H54 (cell line): ENCODE data around the gene MEG3.

Source experiments
- DNase-seq: peaks from one replicate; pipeline ENCODE4 v3.0.0; 2011; ENCODE audit warnings: low spot score, mixed read lengths; ENCODE audit not compliant: insufficient read length
- FAIRE-seq: peaks from 3 replicates; lab custom pipeline; 2011; peaks lifted over from hg19 to GRCh38; lab: Jason Lieb, UNC
- POLR2A ChIP-seq: IDR thresholded peaks from 2 replicates; pipeline ENCODE4 v1.6.1; 2011; ENCODE audit warnings: low read depth, mild to moderate bottlenecking, low read length

MEG3 gene

GRCh38 chr14:100784523-100785337 is 41.2 kb upstream of the MEG3 start:
- FAIRE-seq (no peak), DNase-seq (no peak)

GRCh38 chr14:100785338-100785615 is 40.6 kb upstream of the MEG3 start:
- TF ChIP-seq POLR2A = no peak
- DNase-seq (no peak), FAIRE-seq (no peak)

More at GRCh38 chr14:100784523-100785337, 41.2 kb upstream of the MEG3 start:
- TF ChIP-seq POLR2A = no peak

- no peak for TF ChIP-seq POLR2A
- DNase-seq (no peak), FAIRE-seq (no peak)
Measured at GRCh38 chr14:100785626-100786025, 40.3 kb upstream of the MEG3 start.

- DNase-seq = no peak
- TF ChIP-seq POLR2A = no peak
- FAIRE-seq = no peak
Measured at GRCh38 chr14:100786131-100786530, 39.8 kb upstream of the MEG3 start.

- DNase-seq = no peak
- no peak for TF ChIP-seq POLR2A
- no peak for FAIRE-seq
Measured at GRCh38 chr14:100786576-100787219, 39.2 kb upstream of the MEG3 start.

- no peak for DNase-seq
- no peak for FAIRE-seq
- TF ChIP-seq POLR2A = no peak
Measured at GRCh38 chr14:100787659-100788058, 38.3 kb upstream of the MEG3 start.

GRCh38 chr14:100788517-100788916 is 37.4 kb upstream of the MEG3 start:
- DNase-seq = no peak
- FAIRE-seq = no peak
- no peak for TF ChIP-seq POLR2A

GRCh38 chr14:100788942-100789341 is 37.0 kb upstream of the MEG3 start:
- no peak for DNase-seq
- FAIRE-seq = no peak
- no peak for TF ChIP-seq POLR2A

- no peak for TF ChIP-seq POLR2A
- DNase-seq (no peak), FAIRE-seq (no peak)
Measured at GRCh38 chr14:100789460-100790417, 36.2 kb upstream of the MEG3 start.

- FAIRE-seq = no peak
- no peak for TF ChIP-seq POLR2A
Measured at GRCh38 chr14:100790502-100791347, 35.2 kb upstream of the MEG3 start.

GRCh38 chr14:100791348-100791735 is 34.6 kb upstream of the MEG3 start:
- no peak for FAIRE-seq
- TF ChIP-seq POLR2A = no peak
- DNase-seq = no peak

More at GRCh38 chr14:100790502-100791347, 35.2 kb upstream of the MEG3 start:
- DNase-seq = no peak

GRCh38 chr14:100791995-100792394 is 33.9 kb upstream of the MEG3 start:
- no peak for FAIRE-seq
- no peak for DNase-seq
- no peak for TF ChIP-seq POLR2A

GRCh38 chr14:100796946-100797345 is 29.0 kb upstream of the MEG3 start:
- no peak for FAIRE-seq
- TF ChIP-seq POLR2A = no peak
- no peak for DNase-seq
